HEK293 (cell line): Measurements from ENCODE around the gene YWHAG.
A peak's percentile ranks its signal among the peaks of the same experiment; 100 is the strongest.

Source experiments
- MEIS1 ChIP-seq: sonication (generic); formaldehyde crosslinking; IDR thresholded peaks from 2 replicates; pipeline ENCODE4 v1.8.1; 2022; ENCODE audit warnings: missing genetic modification reagents, mild to moderate bottlenecking, borderline replicate concordance
- TCF7L2 ChIP-seq: IDR thresholded peaks from 2 replicates; pipeline ENCODE4 v1.6.1; 2011; ENCODE audit warnings: low read depth, mild to moderate bottlenecking, inconsistent platforms, low read length, moderate library complexity, borderline replicate concordance
- ZBTB7A ChIP-seq: fragments of 450-650 bp; formaldehyde crosslinking; IDR thresholded peaks from 2 replicates; pipeline ENCODE4 v1.5.1; 2016; ENCODE audit warnings: low read depth, missing biosample characterization, missing genetic modification characterization
- ZFP41 ChIP-seq: fragments of 450-650 bp; formaldehyde crosslinking; IDR thresholded peaks from 2 replicates; pipeline ENCODE4 v1.5.1; 2016; ENCODE audit warnings: missing biosample characterization, missing genetic modification characterization, borderline replicate concordance
- ZNF121 ChIP-seq: fragments of 450-650 bp; formaldehyde crosslinking; IDR thresholded peaks from 2 replicates; pipeline ENCODE4 v1.5.1; 2016; ENCODE audit warnings: missing biosample characterization, missing genetic modification characterization
- ZNF16 ChIP-seq: fragments of 450-650 bp; formaldehyde crosslinking; IDR thresholded peaks from 2 replicates; pipeline ENCODE4 v1.5.1; 2016; ENCODE audit warnings: low read depth, missing biosample characterization, missing genetic modification characterization
- ZNF18 ChIP-seq: fragments of 450-650 bp; formaldehyde crosslinking; IDR thresholded peaks from 2 replicates; pipeline ENCODE4 v1.5.1; 2016; ENCODE audit warnings: missing biosample characterization, missing genetic modification characterization
- ZNF221 ChIP-seq: fragments of 450-650 bp; formaldehyde crosslinking; IDR thresholded peaks from 2 replicates; pipeline ENCODE4 v1.5.1; 2017; ENCODE audit warnings: missing biosample characterization, missing genetic modification characterization, borderline replicate concordance
- ZNF391 ChIP-seq: fragments of 450-650 bp; formaldehyde crosslinking; IDR thresholded peaks from 2 replicates; pipeline ENCODE4 v1.5.1; 2016; ENCODE audit warnings: low read depth, missing biosample characterization, missing genetic modification characterization, borderline replicate concordance
- ZNF394 ChIP-seq: fragments of 450-650 bp; formaldehyde crosslinking; IDR thresholded peaks from 2 replicates; pipeline ENCODE4 v1.5.1; 2016; ENCODE audit warnings: missing biosample characterization, missing genetic modification characterization, mild to moderate bottlenecking, moderate library complexity, borderline replicate concordance
- ZNF473 ChIP-seq: fragments of 450-650 bp; formaldehyde crosslinking; IDR thresholded peaks from 2 replicates; pipeline ENCODE4 v1.5.1; 2017; ENCODE audit warnings: missing biosample characterization, missing genetic modification characterization
- ZNF510 ChIP-seq: fragments of 450-650 bp; formaldehyde crosslinking; IDR thresholded peaks from 2 replicates; pipeline ENCODE4 v1.5.1; 2018; ENCODE audit warnings: mild to moderate bottlenecking, missing genetic modification characterization, missing biosample characterization; ENCODE audit not compliant: insufficient replicate concordance
- ZNF513 ChIP-seq: fragments of 450-650 bp; IDR thresholded peaks from 2 replicates; pipeline ENCODE4 v1.5.1; 2018; ENCODE audit warnings: missing biosample characterization, missing genetic modification characterization
- ZNF544 ChIP-seq: fragments of 450-650 bp; formaldehyde crosslinking; IDR thresholded peaks from 2 replicates; pipeline ENCODE4 v1.5.0; 2017; ENCODE audit warnings: missing biosample characterization, missing genetic modification characterization
- ZNF548 ChIP-seq: fragments of 450-650 bp; formaldehyde crosslinking; IDR thresholded peaks from 2 replicates; pipeline ENCODE4 v1.5.1; 2016; ENCODE audit warnings: missing biosample characterization, missing genetic modification characterization
- ZNF596 ChIP-seq: fragments of 450-650 bp; IDR thresholded peaks from 2 replicates; pipeline ENCODE4 v1.5.0; 2018; ENCODE audit warnings: missing biosample characterization, mild to moderate bottlenecking, missing genetic modification characterization, moderate library complexity
- ZNF777 ChIP-seq: fragments of 450-650 bp; formaldehyde crosslinking; IDR thresholded peaks from 2 replicates; pipeline ENCODE4 v1.5.1; 2017; ENCODE audit warnings: missing biosample characterization, missing genetic modification characterization, borderline replicate concordance
- ZXDB ChIP-seq: fragments of 450-650 bp; formaldehyde crosslinking; IDR thresholded peaks from 2 replicates; pipeline ENCODE4 v1.5.1; 2016; ENCODE audit warnings: missing biosample characterization, missing genetic modification characterization
- TF ChIP-seq, protein P1 (sequence below): fragments of 450-650 bp; formaldehyde crosslinking; IDR thresholded peaks from 2 replicates; pipeline ENCODE4 v1.5.1; 2016; ENCODE audit warnings: missing biosample characterization, missing genetic modification characterization
- TF ChIP-seq, protein P2 (sequence below): fragments of 450-650 bp; formaldehyde crosslinking; IDR thresholded peaks from 2 replicates; pipeline ENCODE4 v1.5.1; 2016; ENCODE audit warnings: missing biosample characterization, missing genetic modification characterization
- TF ChIP-seq, protein P3 (sequence below): fragments of 450-650 bp; formaldehyde crosslinking; IDR thresholded peaks from 2 replicates; pipeline ENCODE4 v1.5.1; 2017; ENCODE audit warnings: missing biosample characterization, missing genetic modification characterization
- TF ChIP-seq, protein P4 (sequence below): fragments of 450-650 bp; formaldehyde crosslinking; IDR thresholded peaks from 2 replicates; pipeline ENCODE4 v1.5.1; 2016; ENCODE audit warnings: missing biosample characterization, missing genetic modification characterization, borderline replicate concordance
- TF ChIP-seq, protein P5 (sequence below): fragments of 450-650 bp; IDR thresholded peaks from 2 replicates; pipeline ENCODE4 v1.5.1; 2018; ENCODE audit warnings: missing biosample characterization, mild to moderate bottlenecking, missing genetic modification characterization

Gene YWHAG

GRCh38 chr7:76291351-76292212 lies 67.2 kb downstream of the YWHAG start (continued):
- no peak for TF ChIP-seq ZNF473
- no peak for TF ChIP-seq ZNF596 (tag by site-specific recombination)
- no peak for TF ChIP-seq ZNF544
- TF ChIP-seq, protein P1, sequence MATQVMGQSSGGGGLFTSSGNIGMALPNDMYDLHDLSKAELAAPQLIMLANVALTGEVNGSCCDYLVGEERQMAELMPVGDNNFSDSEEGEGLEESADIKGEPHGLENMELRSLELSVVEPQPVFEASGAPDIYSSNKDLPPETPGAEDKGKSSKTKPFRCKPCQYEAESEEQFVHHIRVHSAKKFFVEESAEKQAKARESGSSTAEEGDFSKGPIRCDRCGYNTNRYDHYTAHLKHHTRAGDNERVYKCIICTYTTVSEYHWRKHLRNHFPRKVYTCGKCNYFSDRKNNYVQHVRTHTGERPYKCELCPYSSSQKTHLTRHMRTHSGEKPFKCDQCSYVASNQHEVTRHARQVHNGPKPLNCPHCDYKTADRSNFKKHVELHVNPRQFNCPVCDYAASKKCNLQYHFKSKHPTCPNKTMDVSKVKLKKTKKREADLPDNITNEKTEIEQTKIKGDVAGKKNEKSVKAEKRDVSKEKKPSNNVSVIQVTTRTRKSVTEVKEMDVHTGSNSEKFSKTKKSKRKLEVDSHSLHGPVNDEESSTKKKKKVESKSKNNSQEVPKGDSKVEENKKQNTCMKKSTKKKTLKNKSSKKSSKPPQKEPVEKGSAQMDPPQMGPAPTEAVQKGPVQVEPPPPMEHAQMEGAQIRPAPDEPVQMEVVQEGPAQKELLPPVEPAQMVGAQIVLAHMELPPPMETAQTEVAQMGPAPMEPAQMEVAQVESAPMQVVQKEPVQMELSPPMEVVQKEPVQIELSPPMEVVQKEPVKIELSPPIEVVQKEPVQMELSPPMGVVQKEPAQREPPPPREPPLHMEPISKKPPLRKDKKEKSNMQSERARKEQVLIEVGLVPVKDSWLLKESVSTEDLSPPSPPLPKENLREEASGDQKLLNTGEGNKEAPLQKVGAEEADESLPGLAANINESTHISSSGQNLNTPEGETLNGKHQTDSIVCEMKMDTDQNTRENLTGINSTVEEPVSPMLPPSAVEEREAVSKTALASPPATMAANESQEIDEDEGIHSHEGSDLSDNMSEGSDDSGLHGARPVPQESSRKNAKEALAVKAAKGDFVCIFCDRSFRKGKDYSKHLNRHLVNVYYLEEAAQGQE (tag by site-specific recombination), result no peak
- TF ChIP-seq, protein P2, sequence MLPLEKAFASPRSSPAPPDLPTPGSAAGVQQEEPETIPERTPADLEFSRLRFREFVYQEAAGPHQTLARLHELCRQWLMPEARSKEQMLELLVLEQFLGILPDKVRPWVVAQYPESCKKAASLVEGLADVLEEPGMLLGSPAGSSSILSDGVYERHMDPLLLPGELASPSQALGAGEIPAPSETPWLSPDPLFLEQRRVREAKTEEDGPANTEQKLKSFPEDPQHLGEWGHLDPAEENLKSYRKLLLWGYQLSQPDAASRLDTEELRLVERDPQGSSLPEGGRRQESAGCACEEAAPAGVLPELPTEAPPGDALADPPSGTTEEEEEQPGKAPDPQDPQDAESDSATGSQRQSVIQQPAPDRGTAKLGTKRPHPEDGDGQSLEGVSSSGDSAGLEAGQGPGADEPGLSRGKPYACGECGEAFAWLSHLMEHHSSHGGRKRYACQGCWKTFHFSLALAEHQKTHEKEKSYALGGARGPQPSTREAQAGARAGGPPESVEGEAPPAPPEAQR, result no peak
- TF ChIP-seq ZNF121 (tag by site-specific recombination), result no peak
- no peak for TF ChIP-seq ZNF548 (tag by site-specific recombination)
- no peak for TF ChIP-seq ZNF16 (tag by site-specific recombination)
- no peak for TF ChIP-seq ZNF777 (tag by site-specific recombination)
- TF ChIP-seq ZNF221 (tag by site-specific recombination), result no peak
- TF ChIP-seq ZFP41, result no peak
- no peak for TF ChIP-seq ZXDB
- TF ChIP-seq ZNF18, result no peak
- TF ChIP-seq ZNF394 (tag by site-specific recombination), result no peak
- no peak for TF ChIP-seq ZBTB7A (tag by site-specific recombination)
- TF ChIP-seq, protein P3, sequence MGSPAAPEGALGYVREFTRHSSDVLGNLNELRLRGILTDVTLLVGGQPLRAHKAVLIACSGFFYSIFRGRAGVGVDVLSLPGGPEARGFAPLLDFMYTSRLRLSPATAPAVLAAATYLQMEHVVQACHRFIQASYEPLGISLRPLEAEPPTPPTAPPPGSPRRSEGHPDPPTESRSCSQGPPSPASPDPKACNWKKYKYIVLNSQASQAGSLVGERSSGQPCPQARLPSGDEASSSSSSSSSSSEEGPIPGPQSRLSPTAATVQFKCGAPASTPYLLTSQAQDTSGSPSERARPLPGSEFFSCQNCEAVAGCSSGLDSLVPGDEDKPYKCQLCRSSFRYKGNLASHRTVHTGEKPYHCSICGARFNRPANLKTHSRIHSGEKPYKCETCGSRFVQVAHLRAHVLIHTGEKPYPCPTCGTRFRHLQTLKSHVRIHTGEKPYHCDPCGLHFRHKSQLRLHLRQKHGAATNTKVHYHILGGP (tag by site-specific recombination), result no peak
- TF ChIP-seq TCF7L2, result no peak
- TF ChIP-seq ZNF510 (tag by site-specific recombination), result no peak
- TF ChIP-seq MEIS1, result no peak
- TF ChIP-seq, protein P4, sequence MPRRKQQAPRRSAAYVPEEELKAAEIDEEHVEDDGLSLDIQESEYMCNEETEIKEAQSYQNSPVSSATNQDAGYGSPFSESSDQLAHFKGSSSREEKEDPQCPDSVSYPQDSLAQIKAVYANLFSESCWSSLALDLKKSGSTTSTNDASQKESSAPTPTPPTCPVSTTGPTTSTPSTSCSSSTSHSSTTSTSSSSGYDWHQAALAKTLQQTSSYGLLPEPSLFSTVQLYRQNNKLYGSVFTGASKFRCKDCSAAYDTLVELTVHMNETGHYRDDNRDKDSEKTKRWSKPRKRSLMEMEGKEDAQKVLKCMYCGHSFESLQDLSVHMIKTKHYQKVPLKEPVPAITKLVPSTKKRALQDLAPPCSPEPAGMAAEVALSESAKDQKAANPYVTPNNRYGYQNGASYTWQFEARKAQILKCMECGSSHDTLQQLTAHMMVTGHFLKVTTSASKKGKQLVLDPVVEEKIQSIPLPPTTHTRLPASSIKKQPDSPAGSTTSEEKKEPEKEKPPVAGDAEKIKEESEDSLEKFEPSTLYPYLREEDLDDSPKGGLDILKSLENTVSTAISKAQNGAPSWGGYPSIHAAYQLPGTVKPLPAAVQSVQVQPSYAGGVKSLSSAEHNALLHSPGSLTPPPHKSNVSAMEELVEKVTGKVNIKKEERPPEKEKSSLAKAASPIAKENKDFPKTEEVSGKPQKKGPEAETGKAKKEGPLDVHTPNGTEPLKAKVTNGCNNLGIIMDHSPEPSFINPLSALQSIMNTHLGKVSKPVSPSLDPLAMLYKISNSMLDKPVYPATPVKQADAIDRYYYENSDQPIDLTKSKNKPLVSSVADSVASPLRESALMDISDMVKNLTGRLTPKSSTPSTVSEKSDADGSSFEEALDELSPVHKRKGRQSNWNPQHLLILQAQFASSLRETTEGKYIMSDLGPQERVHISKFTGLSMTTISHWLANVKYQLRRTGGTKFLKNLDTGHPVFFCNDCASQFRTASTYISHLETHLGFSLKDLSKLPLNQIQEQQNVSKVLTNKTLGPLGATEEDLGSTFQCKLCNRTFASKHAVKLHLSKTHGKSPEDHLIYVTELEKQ (tag by site-specific recombination), result no peak
- TF ChIP-seq, protein P5, sequence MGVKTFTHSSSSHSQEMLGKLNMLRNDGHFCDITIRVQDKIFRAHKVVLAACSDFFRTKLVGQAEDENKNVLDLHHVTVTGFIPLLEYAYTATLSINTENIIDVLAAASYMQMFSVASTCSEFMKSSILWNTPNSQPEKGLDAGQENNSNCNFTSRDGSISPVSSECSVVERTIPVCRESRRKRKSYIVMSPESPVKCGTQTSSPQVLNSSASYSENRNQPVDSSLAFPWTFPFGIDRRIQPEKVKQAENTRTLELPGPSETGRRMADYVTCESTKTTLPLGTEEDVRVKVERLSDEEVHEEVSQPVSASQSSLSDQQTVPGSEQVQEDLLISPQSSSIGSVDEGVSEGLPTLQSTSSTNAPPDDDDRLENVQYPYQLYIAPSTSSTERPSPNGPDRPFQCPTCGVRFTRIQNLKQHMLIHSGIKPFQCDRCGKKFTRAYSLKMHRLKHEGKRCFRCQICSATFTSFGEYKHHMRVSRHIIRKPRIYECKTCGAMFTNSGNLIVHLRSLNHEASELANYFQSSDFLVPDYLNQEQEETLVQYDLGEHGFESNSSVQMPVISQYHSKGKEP (tag by site-specific recombination), result peak; percentile 59; the same call in 1 of the 2 replicates
- no peak for TF ChIP-seq ZNF513 (tag by site-specific recombination)
- peak; percentile 49; the same call in 1 of the 2 replicates for TF ChIP-seq ZNF391 (tag by site-specific recombination)
